GM15510 (cell line): ENCODE data around the gene SEZ6.

Experiments
- POLR2A ChIP-seq: IDR thresholded peaks from 3 replicates; pipeline ENCODE4 v1.6.1; 2011; ENCODE audit warnings: borderline replicate concordance; ENCODE audit not compliant: insufficient read length; ENCODE audit errors: extremely low read depth

The SEZ6 gene, protein sequence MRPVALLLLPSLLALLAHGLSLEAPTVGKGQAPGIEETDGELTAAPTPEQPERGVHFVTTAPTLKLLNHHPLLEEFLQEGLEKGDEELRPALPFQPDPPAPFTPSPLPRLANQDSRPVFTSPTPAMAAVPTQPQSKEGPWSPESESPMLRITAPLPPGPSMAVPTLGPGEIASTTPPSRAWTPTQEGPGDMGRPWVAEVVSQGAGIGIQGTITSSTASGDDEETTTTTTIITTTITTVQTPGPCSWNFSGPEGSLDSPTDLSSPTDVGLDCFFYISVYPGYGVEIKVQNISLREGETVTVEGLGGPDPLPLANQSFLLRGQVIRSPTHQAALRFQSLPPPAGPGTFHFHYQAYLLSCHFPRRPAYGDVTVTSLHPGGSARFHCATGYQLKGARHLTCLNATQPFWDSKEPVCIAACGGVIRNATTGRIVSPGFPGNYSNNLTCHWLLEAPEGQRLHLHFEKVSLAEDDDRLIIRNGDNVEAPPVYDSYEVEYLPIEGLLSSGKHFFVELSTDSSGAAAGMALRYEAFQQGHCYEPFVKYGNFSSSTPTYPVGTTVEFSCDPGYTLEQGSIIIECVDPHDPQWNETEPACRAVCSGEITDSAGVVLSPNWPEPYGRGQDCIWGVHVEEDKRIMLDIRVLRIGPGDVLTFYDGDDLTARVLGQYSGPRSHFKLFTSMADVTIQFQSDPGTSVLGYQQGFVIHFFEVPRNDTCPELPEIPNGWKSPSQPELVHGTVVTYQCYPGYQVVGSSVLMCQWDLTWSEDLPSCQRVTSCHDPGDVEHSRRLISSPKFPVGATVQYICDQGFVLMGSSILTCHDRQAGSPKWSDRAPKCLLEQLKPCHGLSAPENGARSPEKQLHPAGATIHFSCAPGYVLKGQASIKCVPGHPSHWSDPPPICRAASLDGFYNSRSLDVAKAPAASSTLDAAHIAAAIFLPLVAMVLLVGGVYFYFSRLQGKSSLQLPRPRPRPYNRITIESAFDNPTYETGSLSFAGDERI

GRCh38 chr17:29005936-29006511 is at the start of gene SEZ6:
SEZ6 (minus strand) TSS chr17:29006033; CDS start chr17:29005869, 164 bp downstream.
- TF ChIP-seq POLR2A, result no peak

- TF ChIP-seq POLR2A, result no peak
Observed at GRCh38 chr17:29054835-29055234, 49.0 kb upstream of the SEZ6 start.

- TF ChIP-seq POLR2A, result no peak
Observed at GRCh38 chr17:29051731-29052130, 45.9 kb upstream of the SEZ6 start.

DNA sequence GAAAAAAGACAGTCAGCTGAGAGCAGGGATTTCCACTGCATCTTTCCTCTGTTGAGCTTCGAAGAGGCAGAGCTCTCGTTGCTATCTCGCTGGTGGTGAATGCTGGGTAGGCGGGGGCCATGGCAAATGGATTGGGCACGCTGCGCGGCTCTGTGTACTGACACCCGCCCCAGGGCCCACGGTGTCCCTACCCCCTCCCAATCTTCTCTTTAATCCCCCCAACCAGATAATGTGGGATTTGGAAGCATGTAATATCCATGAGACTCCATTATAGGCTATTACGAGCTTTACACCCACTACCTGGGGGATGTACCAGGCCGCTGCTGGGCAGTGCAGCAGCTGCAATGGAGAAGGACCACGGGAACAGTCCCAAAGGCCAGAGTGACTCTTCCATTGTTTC is 45.4 kb upstream of the SEZ6 start:
- no peak for TF ChIP-seq POLR2A

DNA sequence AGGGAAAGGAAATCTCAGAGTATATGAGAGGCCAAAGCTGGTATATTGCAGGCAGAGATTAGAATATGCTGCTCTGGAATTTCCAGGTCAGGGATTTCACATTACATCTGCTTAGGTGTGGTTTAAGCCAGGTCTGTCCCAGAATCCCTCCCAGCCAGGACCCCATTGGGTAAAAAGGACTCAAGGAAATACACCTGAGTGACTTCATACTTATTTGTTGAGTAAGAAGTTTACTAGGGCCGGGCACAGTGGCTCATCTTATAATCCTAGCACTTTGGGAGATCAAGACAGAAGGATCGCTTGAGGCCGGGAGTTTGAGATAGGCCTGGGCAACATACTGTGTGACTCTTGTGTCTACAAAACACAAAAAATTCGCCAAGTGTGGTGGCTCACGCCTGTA is 44.3 kb upstream of the SEZ6 start:
- no peak for TF ChIP-seq POLR2A

DNA sequence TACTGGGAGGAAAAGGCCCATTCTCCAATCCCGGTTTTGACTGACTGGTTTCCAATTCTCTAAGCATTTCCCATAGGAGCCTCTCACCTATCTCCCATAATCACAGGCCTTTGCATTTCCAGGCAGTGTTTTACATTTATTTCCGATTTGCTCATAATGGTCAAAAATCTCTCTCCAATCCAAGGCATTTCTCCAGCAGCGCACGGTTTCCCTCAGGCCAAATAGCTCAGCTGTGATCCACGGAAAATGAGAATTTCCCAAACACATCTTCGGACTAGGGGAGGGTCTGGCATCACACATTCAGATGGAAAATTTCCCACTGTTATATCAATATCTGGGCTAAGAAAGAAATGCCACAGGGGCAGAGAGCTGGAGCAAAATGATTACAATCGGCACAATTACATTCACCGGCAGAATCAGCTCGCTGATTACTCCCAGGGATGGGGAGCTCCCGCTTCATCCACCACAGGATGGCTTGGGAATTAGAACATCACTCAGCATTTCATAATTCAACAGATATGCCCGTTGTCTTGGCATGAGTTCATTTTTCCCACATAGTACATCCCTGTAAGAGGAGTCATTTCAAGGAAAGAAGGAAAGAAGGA is 43.8 kb upstream of the SEZ6 start:
- no peak for TF ChIP-seq POLR2A

GRCh38 chr17:29048440-29049368 is 42.9 kb upstream of the SEZ6 start:
- TF ChIP-seq POLR2A, result no peak

- no peak for TF ChIP-seq POLR2A
Observed at GRCh38 chr17:29046473-29046839, 40.6 kb upstream of the SEZ6 start.

DNA sequence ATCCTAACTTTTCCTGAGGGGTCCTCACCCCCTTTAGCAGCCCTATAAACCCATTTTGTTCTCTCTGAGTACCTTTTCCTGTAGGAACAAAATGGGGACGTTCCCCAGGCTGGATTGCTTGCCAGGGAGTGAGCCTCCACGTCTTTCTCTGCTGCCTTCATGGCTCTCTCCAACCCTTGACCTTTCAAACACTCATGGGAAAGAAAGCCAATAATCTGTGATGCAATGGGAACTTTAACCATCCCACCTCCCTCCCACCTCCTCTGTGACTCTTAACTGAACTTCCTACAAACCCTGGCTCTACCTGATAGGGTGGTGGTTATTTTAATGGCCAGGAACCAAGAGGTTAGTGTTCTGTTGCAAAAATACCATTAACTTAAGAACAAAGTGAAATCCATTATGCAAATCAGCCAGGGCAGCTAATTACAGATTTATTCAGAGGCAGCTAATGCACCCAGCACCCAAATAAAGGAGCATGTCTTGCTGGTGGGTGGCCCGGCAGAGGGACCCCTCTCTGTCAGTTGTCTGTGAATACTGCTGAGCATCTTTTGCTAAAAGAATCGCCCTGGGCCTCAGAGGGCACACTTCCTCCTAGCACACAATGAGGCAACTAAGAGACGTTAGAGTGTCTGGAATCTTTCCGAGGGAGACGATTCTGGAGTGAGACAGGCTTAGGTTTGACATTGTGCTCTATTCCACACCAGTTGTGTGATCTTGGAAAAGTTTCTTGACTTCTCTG is 40.1 kb upstream of the SEZ6 start:
- TF ChIP-seq POLR2A, result no peak

- TF ChIP-seq POLR2A, result no peak
Observed at GRCh38 chr17:29045026-29045425, 39.2 kb upstream of the SEZ6 start.

GRCh38 chr17:29043539-29044145 is 37.8 kb upstream of the SEZ6 start:
- no peak for TF ChIP-seq POLR2A

DNA sequence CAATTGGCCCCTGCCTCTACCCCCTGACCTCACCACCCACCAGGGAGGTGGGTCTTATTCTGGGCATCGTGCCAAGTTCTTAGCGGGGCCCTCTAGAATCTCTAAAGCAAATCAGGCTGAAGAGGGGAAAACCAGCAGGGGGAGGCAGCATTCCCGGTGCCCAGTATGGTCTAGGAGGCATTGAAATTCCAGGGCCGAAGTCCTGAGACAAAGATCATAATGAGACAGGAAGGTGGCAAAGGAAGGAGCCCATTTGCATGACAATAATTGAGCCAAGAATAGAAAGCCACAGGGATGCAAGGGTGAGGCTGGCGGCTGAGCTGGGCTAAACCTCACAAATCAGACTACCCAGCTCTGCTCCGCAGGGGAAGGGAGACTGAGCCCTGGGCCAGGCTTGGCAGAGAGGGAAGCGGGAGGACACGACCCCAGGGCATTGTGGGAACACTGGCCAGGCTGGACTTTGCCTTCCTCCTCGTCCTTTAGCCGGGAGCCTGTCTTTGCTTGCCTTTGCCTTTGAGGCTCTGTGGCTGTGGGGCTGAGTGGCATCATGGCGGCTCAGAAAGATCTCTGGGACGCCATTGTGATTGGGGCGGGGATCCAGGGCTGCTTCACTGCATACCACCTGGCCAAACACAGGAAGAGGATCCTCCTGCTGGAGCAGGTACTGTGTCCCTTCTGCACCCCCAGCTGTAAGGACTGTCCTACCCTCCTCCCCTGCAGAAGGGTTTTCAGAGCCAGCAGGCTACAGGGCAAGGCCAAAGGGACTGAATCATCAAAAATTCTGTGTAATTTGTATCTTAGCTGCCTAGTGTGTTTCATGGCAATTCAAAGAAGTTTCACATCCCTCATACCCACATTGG is 37.1 kb upstream of the SEZ6 start, which contains the start of gene PIPOX:
PIPOX (plus strand) TSS at position 463 of the 860 bp plus-strand sequence; CDS start at position 548, 85 bp downstream.
- no peak for TF ChIP-seq POLR2A
